GM13977 (cell line): ENCODE results near the gene PDIA4.

Source experiments
- DNase-seq: peaks from one replicate; pipeline ENCODE4 v3.0.0; 2012; ENCODE audit warnings: low spot score
- CTCF ChIP-seq: IDR thresholded peaks from 2 replicates; pipeline ENCODE4 v1.5.1; 2012; ENCODE audit warnings: mild to moderate bottlenecking, control low read depth; ENCODE audit not compliant: insufficient read depth; ENCODE audit errors: extremely low read depth, missing control alignments
- in situ Hi-C: fragments of 300-500 bp; cut with MboI; formaldehyde crosslinking; loops from one replicate; pipeline ENCODE4 v1.12.0; 2022; ENCODE audit warnings: low sequenced_read_pairs, low pct_unique_long_range_greater_than_20kb, mixed read lengths, inconsistent platforms; ENCODE audit not compliant: unreplicated experiment

Gene PDIA4

DNA sequence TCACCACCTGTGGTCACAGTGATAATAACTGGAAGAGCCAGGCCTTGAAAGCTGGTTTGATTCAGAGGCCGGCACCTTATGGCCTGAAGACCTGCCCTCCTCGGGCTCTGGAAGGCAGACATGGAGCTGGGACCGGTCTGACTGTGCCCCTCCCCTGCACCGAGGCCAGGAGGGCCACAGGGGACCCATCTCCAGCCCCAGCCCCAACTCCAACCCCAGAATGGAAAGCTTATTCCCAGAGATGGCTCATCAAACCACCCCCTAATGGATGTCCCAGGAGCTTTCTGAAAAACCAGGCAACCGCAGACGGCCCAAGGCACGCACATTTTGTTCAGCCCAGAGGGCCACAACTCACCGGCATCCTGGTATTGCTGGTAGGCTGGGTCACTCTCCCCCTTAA is 16.8 kb downstream of the PDIA4 start:
- in situ Hi-C loops = no loop called here
- no peak for DNase-seq

GRCh38 chr7:149010451-149010850 is 17.9 kb downstream of the PDIA4 start:
- no peak for DNase-seq
- in situ Hi-C loops = no loop called here
- TF ChIP-seq CTCF = no peak

More for the DNA sequence above, 16.8 kb downstream of the PDIA4 start:
- TF ChIP-seq CTCF = no peak

- DNase-seq = no peak
- in situ Hi-C loops = no loop called here
- TF ChIP-seq CTCF = no peak
Measured at GRCh38 chr7:149009527-149009926, 18.8 kb downstream of the PDIA4 start.

GRCh38 chr7:149007611-149008010 is 20.7 kb downstream of the PDIA4 start:
- in situ Hi-C loops = no loop called here
- DNase-seq = no peak
- peak; percentile 11 for TF ChIP-seq CTCF

DNA sequence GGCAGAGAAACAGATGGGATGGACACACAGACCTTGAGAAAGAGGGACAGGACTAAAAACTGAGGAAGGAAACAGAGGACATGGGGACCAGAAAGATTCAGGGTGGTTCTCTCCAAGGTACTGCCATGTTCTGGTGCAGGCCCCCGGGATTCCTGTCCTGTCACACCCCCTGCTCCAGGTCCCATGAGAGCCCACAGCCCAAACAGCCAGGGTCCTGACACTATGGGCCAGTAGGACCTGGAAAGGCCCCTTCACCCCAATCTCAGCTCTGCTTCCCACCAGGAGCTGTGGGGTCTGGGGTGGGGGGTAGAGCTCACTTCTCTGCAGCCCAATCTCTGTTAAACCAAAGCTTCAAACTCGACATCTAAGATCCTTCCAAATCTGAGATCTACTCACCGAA is 21.2 kb downstream of the PDIA4 start:
- no peak for TF ChIP-seq CTCF
- no peak for DNase-seq
- in situ Hi-C loops = no loop called here

DNA sequence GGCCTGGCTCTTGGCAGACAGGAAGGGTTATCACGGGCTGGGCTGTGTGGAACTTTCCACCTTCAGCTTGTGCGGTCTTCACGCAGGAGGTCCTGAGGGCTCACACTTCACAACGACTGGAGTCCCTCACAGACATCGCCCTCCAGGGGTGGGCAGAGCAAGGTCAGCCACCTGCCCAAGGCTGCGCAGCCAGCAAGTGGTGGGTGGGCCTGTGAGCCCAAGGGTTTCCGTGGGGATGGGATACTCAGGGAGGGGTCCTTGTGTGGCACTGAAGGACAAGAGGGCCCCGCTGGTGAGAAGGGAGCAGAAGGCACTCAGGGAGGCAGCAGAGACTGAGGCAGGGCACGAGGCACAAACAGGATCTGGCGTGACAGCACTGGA is 22.0 kb downstream of the PDIA4 start:
- no peak for TF ChIP-seq CTCF
- in situ Hi-C loops = no loop called here
- no peak for DNase-seq
